Motor neuron (in vitro differentiated cells): ENCODE results near the gene NOS1. TPM values are rescaled to one million over a fixed set of nuclear protein-coding genes. Genes with fewer than 3 reads are reported as not detected.

Source experiments
- ATAC-seq, 8 experiments: fragments of 200-7000 bp; cut with Tn5 transposase; replicated peaks in 6 of 8; 2 replicates each; pipeline ENCODE4 v1.8.0; 2021; ENCODE audit warnings: mild to moderate bottlenecking in 8 of 8, moderate library complexity in 8 of 8
- H3K27ac ChIP-seq, 2 donors: fragments of 250-450 bp; sonication (Bioruptor Pico); 2 replicates each; pipeline ENCODE4 v1.9.0; 2021; ENCODE audit warnings: antibody characterized with exemption in 2 of 2, mild to moderate bottlenecking in 2 of 2, moderate library complexity in 1 of 2
- H3K4me1 ChIP-seq, 2 donors: fragments of 250-450 bp; sonication (Bioruptor Pico); replicated peaks in 1 of 2; 2 replicates each; pipeline ENCODE4 v1.6.1; 2021; ENCODE audit warnings: antibody characterized with exemption in 2 of 2, mild to moderate bottlenecking in 2 of 2, moderate library complexity in 1 of 2
- H3K4me3 ChIP-seq, 5 donors: fragments of 250-450 bp; sonication (Bioruptor Pico); 2 replicates each; pipeline ENCODE4 v1.9.0; 2021; ENCODE audit warnings: antibody characterized with exemption in 5 of 5, mild to moderate bottlenecking in 5 of 5, moderate library complexity in 4 of 5
- WGBS, 10 experiments: fragments of 450-650 bp; shearing (Covaris generic); methylation state at CpG; one replicate each; pipeline ENCODE4 v1.0.0; 2022; 5-methylcytosine and 5-hydroxymethylcytosine counted together
- in situ Hi-C, 9 experiments: fragments of 400-800 bp; cut with MboI; loops; one replicate each; pipeline ENCODE4 v1.15.0; 2021; ENCODE audit warnings: low sequenced_read_pairs in 9 of 9, low pct_unique_long_range_greater_than_20kb in 2 of 9; ENCODE audit not compliant: unreplicated experiment in 9 of 9
- total RNA-seq, 8 experiments: library from RNA; unstranded; fragments of 300-600 nt; gene quantifications; 2 replicates each; pipeline versions ENCODE4 v1.2.3 to v1.2.4, GENCODE V29; 2022

NOS1 gene
- total RNA-seq, 8 experiments from 2014 or later, result 0.10 to 3.1 (median 0.33) TPM; not detected in 1

DNA sequence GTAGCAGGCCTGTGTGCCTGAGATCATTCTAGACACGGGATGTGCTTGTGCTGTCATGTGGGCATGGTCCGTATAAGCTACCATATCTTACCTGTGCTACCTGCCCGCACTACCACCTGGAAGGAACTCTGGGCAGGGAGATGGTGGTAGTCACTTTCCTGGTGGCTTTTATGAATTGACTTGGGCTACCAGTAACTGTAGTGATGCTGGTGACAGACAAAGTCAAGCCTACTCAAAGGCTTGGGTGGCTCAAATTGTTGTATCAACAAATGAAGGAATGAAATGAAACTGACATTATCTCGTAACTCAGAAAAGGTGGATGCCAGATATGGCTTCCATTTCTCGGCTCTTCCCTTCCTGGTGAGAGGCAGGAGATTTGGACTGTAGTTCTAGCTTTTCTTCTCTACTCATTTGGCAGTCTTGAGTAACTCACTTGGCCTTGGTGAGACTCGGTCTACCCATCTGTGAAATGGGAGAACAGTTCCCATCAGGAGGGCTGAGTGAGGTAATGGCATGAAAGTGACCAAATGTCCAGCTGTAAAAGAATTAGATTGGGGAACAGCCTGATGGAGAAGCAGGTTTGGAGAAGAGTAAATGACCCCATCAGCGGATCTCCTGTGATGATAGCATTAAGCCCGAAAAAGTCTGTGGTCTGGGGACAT, 81.3 kb downstream of the NOS1 start:
- H3K4me1 ChIP-seq, result no peaks in the 10 kb centered on the region
- WGBS, 10 experiments, result 30 to 94% (median 83%) methylated on average over 1 to 5 of the region's 8 CpGs; no CpG with 5 or more reads in 4 of the 10 experiments
- ATAC-seq, result no peak
- in situ Hi-C loops, result no loop called here
- no peak overlapping the region for H3K4me3 ChIP-seq
- no peak overlapping the region for H3K27ac ChIP-seq

DNA sequence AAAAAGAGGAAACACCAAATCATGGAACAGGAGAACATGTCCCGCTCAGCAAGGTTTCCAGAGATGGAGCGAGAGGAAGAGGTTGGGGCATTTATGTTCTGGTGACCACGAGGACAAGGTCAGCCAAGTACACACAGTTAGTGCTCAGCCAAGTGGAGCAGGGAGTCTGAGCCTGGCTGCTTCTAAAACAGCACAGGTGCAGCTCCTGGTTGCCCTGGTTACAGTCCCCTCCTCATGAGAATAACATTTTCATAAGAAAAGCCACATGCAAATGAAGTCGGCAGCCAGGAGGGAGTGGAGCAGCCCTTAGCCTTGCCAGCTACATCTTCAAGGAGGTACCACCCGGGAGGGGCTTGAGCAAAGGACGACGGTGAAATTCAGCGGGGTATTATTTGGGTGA, 81.8 kb downstream of the NOS1 start:
- peak in 1 of 8 experiments; percentile 32 for ATAC-seq
- H3K4me3 ChIP-seq, result no peak overlapping the region
- WGBS, 10 experiments, result 0 to 40% (median 5%) methylated on average over 1 to 7 of the region's 8 CpGs; no CpG with 5 or more reads in 2 of the 10 experiments
- in situ Hi-C loops, result no loop called here
- no peak overlapping the region for H3K27ac ChIP-seq
- no peaks in the 10 kb centered on the region for H3K4me1 ChIP-seq

DNA sequence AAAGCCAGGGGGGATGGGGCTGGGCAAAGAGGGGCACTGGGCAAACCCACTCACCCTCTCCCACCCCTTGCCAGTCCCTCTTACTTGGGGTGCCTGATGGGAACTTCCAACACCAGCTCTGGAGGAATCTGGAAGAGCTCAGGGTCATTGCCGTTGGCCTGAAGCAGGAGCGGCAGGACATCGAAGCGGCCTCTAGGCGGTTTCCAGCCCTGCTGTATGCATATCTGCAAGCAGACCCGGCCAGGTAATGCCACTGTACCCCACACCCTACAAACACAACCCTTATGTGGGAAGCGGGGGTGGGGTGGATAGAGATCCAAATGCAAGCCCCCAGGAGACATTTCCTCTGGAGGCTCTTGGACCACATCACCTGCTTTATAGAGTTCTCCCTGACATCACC, 83.6 kb downstream of the NOS1 start:
- in situ Hi-C loops, result no loop called here
- WGBS, 10 experiments, result 67 to 80% methylated on average over 1 to 3 of the region's 7 CpGs; no CpG with 5 or more reads in 8 of the 10 experiments
- no peak for ATAC-seq
- Histone ChIP-seq H3K4me1 (no peaks in the 10 kb centered on the region), H3K4me3 (no peak overlapping the region), H3K27ac (no peak overlapping the region)

DNA sequence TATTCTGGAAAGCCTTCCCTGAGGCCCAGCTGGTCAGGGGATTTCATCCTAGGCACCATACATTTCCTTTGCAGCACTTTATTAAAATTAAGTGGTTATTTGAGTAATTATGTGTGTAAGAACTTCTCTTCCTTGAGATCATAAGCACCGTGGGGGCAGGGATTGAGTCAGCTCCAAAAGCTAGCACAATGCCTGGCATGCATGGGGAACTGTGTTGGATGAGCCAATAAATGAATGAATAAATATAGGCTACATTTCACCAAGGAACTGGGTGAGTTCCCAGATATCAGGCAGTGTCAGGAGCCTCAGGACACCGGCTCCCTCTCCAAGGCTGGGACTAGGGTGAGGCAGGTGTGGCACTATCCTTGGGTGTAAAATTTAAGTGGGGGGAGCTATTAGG, 88.3 kb downstream of the NOS1 start:
- ATAC-seq, result no peak

DNA sequence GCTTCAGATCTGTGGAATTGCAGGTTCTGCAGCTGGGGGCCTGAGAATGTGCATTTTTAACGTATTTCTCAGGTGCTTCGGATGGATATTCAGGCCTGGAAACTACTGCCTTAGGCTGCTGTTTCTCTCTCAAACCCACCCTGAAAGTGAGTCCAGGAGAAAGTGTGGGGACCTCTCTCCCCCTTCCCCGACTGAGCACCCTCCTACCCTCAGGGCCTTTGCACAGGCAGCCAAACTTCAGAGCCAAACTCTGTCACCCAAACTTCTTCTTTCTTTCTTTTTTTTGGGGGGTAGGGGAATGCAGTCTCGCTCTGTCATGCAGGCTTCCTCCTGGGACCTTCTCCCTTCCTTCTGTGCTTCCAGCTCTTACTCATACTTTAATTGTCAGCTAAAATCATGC, 88.7 kb downstream of the NOS1 start:
- H3K27ac ChIP-seq, result no peak overlapping the region
- no peak overlapping the region for H3K4me3 ChIP-seq
- in situ Hi-C loops, result no loop called here
- no peak for ATAC-seq
- WGBS, 10 experiments, result 29 to 100% (median 80%) methylated on average over 1 to 3 of the region's 4 CpGs; no CpG with 5 or more reads in 5 of the 10 experiments
- H3K4me1 ChIP-seq, result no peaks in the 10 kb centered on the region

More for the DNA sequence above, 88.3 kb downstream of the NOS1 start:
- in situ Hi-C loops, result no loop called here
- 0 to 100% (median 69%) methylated on average over 2 of the region's 2 CpGs; no CpG with 5 or more reads in 5 of the 10 experiments for WGBS, 10 experiments
- no peak overlapping the region for H3K27ac ChIP-seq
- H3K4me1 ChIP-seq, result no peaks in the 10 kb centered on the region
- H3K4me3 ChIP-seq, result no peak overlapping the region

DNA sequence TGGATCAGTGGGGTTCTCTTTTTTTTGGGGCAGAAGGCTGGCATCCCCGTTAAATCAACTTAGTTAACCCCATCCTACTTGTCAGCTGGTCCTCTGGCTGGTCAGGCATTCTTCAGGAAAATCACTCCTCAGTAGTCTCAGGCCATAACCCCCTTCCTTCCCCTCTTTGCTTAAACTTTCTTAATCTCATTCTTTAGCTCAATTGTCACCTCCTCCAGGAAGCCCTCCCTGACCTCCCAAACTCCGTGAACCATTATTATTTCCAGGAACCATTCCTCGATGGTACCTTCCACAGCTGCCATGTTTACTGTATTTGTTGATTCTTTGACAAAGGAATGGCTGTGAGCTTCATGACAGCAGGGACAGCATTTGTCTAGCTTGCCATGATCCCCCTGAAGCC, 98.7 kb downstream of the NOS1 start:
- Histone ChIP-seq H3K4me3 (no peak overlapping the region), H3K27ac (no peak overlapping the region), H3K4me1 (no peaks in the 10 kb centered on the region)
- ATAC-seq, result no peak
- in situ Hi-C loops, result no loop called here
- 0 to 81% (median 52%) methylated on average over 1 to 3 of the region's 3 CpGs; no CpG with 5 or more reads in 4 of the 10 experiments for WGBS, 10 experiments

DNA sequence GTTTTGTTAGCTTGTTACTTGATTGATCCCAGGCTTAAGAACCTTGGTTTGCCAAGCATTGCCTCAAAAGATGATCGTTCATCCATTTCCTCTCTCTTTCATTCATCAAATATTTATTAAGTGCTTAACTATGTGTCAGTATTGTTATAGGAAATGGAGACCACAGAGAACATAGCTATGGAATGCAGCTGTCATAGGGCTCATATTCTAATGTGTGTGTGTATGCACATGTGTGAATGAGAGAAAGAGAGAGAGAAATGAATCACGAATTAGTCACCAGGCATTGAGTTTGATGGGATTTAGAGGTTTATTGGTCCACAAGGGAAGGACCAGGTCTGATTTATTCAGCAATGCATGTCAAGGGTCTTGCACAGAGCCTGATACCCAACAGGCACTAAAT, 100.2 kb downstream of the NOS1 start:
- Histone ChIP-seq H3K4me1 (no peaks in the 10 kb centered on the region), H3K27ac (no peak overlapping the region), H3K4me3 (no peak overlapping the region)
- 10 to 83% (median 75%) methylated on average over 1 to 2 of the region's 2 CpGs; no CpG with 5 or more reads in 6 of the 10 experiments for WGBS, 10 experiments
- in situ Hi-C loops, result no loop called here
- ATAC-seq, result peak in 3 of 8 experiments; percentile 21 to 41 (median 30)

DNA sequence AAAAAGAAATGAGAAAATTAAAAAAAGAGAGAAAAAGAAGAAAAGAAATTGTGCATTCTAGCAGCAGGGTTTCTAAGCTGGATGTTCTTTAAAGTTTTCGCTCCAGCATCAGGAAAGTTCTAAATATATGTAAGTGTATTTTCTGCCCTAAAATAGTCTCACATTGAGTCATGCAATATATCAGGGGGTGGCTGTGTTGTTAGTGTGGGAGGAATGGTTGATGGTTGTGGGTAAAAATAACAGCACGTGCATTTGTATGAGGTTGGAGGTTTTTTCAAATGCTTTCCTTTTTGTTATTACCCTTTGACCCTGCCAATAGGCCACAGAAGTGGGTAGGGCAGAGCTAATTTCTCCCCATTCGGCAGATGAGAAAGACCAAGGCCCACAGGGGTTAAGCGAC, 106.0 kb downstream of the NOS1 start:
- in situ Hi-C loops, result no loop called here
- 0 to 94% (median 64%) methylated on average over 1 to 4 of the region's 4 CpGs; no CpG with 5 or more reads in 1 of the 10 experiments for WGBS, 10 experiments
- H3K27ac ChIP-seq, result no peak overlapping the region

DNA sequence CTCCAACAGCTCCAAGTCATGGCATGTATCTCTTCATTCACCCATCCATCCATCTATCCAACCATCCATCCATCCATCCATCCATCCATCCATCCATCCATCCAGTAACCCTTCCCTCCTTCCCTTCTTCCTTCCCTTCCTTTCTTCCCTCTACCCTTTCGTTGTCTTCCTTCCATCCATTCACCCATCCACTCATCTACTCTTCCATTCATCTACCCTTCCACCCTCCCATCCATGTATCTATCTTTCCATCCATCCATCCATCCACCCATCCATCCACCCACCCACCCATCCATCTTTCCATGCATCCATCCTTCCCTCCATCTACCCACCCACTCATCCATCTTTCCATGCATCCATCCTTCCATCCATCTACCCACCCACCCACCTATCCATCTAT, 117.9 kb downstream of the NOS1 start:
- in situ Hi-C loops, result loop anchor here in 3 of 9 experiments (25.0 kb wide), 2 partner anchors 344 to 594 kb away; no protein-coding TSS in a partner anchor

More for the DNA sequence above, 106.0 kb downstream of the NOS1 start:
- no peak for ATAC-seq
- H3K4me1 ChIP-seq, result no peaks in the 10 kb centered on the region
- no peak overlapping the region for H3K4me3 ChIP-seq

DNA sequence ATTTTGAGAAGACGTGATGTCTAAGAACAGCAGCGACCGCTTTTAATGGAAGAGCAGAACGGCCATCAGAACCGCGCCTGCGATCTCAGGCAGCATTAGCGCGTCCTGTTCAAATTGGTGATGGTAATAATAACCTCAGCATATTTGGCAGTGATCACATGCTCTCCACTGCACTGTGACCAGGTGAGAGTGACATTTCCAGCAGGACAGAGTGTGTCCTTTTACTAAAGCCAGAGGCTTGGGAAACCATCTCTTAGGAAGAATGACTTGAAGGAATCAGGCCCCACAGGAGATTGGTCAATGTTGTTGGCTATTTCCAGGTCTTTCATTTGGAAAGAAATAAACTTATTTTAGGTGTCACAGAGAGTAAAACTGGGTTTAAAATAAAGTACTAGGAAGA, 119.7 kb downstream of the NOS1 start:
- WGBS, 10 experiments, result 73 to 100% (median 94%) methylated on average over 6 to 9 of the region's 9 CpGs; no CpG with 5 or more reads in 4 of the 10 experiments
- no peak overlapping the region for H3K27ac ChIP-seq
- H3K4me3 ChIP-seq, result no peak overlapping the region
- in situ Hi-C loops, result loop anchor here in 3 of 9 experiments (25.0 kb wide), 2 partner anchors 346 to 596 kb away; no protein-coding TSS in a partner anchor
- no peaks in the 10 kb centered on the region for H3K4me1 ChIP-seq
- no peak for ATAC-seq

More for the DNA sequence above, 117.9 kb downstream of the NOS1 start:
- no peaks in the 10 kb centered on the region for H3K4me1 ChIP-seq
- no peak for ATAC-seq
- H3K4me3 ChIP-seq, result no peak overlapping the region
- no peak overlapping the region for H3K27ac ChIP-seq
- WGBS, 10 experiments, result 0 to 82% (median 25%) methylated on average over 1 of the region's 1 CpG; no CpG with 5 or more reads in 3 of the 10 experiments

DNA sequence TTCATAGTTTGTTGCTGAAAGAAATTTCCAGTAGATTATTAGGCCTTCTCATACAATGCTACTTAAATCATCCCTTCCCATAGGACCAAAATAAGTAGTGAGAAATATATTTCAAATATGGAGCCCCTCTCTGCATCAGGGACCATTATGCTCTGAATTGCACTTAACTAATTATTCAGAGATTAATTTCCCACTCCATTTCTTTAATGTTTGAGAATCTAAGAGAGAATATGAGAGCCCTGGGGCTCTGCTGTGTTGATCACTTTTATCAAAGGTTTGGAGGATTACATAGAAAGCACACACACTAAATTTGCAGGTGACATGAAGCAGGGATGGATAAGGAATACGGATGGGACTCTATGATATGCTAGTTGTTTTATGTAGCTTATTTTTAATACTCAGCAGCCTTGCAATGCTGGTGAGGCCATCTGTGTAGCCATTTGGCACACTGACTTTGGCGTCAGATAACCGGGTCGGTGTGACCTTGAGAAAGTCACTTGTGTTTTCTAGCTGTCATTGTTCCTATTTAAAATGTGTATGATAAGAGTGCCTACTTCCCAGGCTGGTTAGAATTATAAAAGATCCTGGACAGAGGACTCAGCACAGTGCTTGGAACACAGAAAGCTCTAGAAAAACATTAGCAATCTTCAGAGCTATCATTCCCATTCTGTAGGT, 121.2 kb downstream of the NOS1 start:
- no peak for ATAC-seq
- Histone ChIP-seq H3K4me1 (no peaks in the 10 kb centered on the region), H3K4me3 (no peak overlapping the region), H3K27ac (no peak overlapping the region)
- 0 to 100% (median 80%) methylated on average over 1 to 4 of the region's 4 CpGs; no CpG with 5 or more reads in 4 of the 10 experiments for WGBS, 10 experiments
- in situ Hi-C loops, result loop anchor here in 3 of 9 experiments (25.0 kb wide), 2 partner anchors 347 to 597 kb away; no protein-coding TSS in a partner anchor

DNA sequence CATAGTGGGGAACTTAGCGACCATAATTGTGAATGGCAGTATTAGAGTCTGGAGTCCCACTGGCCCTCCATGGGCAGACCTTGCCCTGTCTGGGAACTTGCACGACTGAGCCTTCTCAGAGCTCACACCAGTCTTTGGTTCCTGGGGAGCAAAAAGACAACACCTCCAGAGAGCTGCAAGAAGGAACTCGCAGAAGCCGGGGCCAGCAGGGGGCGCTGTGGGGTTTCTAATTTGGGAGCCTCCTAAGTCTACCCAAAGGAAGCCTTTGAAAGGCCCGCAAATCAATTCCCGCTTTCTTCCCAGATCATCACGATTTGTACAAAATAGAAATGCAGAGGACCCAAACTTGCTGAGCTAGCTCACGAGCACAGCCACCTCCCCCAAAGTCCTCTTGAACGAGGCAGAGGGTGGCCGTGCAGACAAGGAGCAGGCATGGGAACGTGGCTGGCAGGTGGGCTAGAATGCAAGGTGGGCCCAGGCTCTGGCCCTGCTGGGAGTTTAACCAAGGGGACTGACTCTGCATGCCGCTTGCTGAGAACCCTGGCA, 124.9 kb downstream of the NOS1 start:
- Histone ChIP-seq H3K4me1 (no peaks in the 10 kb centered on the region), H3K27ac (no peak overlapping the region), H3K4me3 (no peak overlapping the region)
- 0 to 26% (median 10%) methylated on average over 1 to 5 of the region's 13 CpGs; no CpG with 5 or more reads in 4 of the 10 experiments for WGBS, 10 experiments
- in situ Hi-C loops, result loop anchor here in 3 of 9 experiments (25.0 kb wide), 2 partner anchors 351 to 601 kb away; no protein-coding TSS in a partner anchor
- ATAC-seq, result peak; percentile 43 to 87 (median 68)

DNA sequence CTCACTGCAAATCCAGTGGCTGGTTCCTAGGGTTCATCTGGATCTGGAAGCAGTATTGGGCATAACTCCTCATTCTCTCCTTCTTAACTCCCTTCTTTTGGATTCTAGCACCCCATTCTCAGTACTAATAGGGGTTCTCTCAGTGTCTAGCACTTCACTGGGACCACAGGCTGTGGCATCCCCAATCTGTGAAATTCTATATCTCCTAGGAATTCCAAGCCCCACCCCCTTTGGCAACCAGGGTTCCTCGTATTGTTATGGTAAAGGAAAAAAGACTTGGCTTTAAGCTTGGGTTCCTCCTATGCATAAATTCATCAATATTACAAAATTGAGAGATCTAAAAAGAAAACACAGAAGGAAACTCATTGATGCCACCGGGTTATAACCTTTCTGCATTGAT, 126.2 kb downstream of the NOS1 start:
- in situ Hi-C loops, result loop anchor here in 3 of 9 experiments (25.0 kb wide), 2 partner anchors 352 to 602 kb away; no protein-coding TSS in a partner anchor
- Histone ChIP-seq H3K27ac (no peak overlapping the region), H3K4me1 (no peaks in the 10 kb centered on the region), H3K4me3 (no peak overlapping the region)
- ATAC-seq, result no peak
- WGBS, 10 experiments, result 0 to 31% (median 15%) methylated on average over 1 to 2 of the region's 2 CpGs; no CpG with 5 or more reads in 2 of the 10 experiments
